GM18909 (cell line): ENCODE data around the gene CST9.
"Not testable (repeated sequence)": the region's sequence is repeated elsewhere in the genome, so short reads cannot be mapped to it uniquely, and the experiment has no call there.

Experiments
- ATAC-seq: cut with Tn5 transposase; IDR thresholded peaks from one replicate; pipeline ENCODE4 v1.9.1; 2021; ENCODE audit warnings: mild to moderate bottlenecking; ENCODE audit not compliant: unreplicated experiment, poor library complexity

Gene CST9

DNA sequence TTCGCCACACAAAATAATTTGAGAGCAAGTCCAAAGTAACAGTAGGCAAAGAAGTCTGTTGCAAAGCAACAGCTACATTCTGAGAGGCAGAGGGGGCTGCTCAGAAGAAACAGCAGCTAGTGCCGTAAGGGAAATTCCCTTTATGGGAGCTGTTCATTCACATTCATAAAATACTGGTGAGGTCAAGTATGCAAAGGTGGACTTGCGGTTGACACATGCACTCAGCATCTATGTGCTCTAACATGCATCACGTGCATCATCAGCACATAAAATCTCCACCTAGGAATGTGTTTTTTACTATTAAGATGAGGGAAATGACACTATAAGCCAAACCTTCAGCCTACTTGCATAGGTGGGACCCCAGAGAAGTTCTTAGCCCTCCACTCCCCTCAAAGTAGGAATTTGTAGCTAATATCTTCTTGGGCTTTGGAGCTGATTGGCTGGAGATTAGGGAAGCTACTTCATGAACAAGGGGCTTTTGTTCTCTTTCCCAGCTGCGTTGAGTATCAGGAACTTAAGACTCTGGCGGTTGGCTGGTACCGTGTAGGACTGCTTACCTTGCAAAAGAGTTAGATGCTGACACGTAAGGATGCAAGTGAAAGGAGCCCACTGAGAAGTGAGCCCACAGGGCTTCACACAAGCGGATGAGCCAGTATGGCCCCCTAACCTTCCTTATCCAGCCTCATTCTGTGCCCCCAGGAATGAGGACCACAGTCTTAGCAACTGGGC lies 19.7 kb upstream of the CST9 start:
- ATAC-seq = no peak

- ATAC-seq = no peak
Observed at GRCh38 chr20:23624324-23624691, 18.6 kb upstream of the CST9 start.

DNA sequence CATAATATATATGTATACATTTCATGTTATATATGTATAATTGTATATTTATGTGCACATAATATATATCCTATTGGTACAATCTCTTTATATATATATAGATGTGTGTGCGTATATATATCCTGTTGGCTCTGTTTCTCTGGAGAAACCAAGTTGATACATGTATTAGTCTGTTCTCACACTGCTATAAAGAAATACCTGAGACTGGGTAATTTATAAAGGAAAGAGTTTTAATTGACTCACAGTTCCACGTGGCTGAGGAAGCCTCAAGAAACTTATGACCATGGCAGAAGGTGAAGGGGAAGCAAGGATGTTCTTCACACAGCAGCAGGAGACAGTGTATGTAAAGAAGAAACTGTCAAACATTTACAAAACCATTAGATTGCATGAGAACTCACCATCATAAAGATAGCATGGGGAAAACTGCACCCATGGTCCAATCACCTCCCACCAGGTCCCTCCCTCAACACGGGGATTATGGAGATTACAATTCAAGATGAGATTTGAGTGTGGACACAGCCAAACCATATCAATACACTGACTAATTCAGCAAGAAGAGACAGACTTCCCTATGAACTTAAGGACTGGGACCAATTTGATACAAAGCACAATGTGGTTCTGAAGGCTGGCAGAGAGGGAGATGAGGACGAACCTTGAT lies 18.1 kb upstream of the CST9 start:
- ATAC-seq = no peak

GRCh38 chr20:23622839-23623343 lies 17.2 kb upstream of the CST9 start:
- ATAC-seq = peak; percentile 73

- not testable (repeated sequence) for ATAC-seq
Observed at GRCh38 chr20:23622401-23622800, 16.7 kb upstream of the CST9 start.

DNA sequence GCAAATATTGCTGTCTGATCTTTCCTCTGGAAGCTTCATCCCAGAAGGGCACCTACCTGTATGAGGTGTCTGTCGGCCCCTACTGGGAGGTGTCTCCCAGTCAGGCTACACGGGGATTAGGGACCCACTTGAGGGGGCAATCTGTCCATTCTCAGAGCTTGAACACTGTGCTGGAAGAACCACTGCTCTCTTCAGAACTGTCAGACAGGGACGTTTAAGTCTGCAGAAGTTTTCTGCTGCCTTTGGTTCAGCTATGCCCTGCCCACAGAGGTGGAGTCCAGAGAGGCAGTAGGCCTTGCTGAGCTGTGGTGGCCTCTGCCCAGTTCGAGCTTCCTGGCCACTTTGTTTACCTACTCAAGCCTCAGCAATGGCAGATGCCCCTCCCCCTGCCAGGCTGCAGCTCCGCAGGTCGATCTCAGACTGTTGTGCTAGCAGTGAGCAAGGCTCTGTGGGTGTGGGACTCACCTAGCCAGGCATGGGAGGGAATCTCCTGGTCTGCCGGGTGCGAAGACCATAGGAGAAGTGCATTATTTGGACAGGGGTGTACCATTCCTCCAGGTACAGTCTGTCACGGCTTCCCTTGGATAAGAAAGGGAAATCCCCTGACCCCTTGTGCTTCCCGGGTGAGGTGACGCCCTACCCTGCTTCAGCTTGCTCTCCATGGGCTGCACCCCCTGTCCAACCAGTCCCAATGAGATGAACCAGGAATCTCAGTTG lies 15.1 kb upstream of the CST9 start:
- ATAC-seq = not testable (repeated sequence)

DNA sequence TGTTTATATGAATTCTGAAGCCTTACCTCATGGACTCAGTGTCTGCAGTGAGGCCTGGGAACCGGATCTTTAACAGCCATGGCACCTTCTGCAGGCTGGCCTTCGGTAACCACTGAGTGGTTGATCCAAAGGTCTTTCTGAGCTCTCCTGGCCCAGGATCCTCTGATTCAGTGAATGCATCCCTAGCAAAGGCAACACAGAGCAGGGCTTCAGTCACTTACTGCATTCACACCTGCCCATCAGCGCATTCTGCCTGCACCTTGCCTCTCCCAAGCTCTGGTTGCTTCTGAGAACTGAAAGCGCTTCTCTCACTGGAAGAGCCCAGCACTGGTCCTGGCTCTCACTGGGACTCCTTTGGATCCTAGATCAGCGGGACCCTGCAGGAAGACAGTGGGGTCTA lies 8.4 kb upstream of the CST9 start:
- no peak for ATAC-seq

GRCh38 chr20:23613676-23614075 lies 8.0 kb upstream of the CST9 start:
- no peak for ATAC-seq

GRCh38 chr20:23612396-23612795 lies 6.7 kb upstream of the CST9 start:
- no peak for ATAC-seq

DNA sequence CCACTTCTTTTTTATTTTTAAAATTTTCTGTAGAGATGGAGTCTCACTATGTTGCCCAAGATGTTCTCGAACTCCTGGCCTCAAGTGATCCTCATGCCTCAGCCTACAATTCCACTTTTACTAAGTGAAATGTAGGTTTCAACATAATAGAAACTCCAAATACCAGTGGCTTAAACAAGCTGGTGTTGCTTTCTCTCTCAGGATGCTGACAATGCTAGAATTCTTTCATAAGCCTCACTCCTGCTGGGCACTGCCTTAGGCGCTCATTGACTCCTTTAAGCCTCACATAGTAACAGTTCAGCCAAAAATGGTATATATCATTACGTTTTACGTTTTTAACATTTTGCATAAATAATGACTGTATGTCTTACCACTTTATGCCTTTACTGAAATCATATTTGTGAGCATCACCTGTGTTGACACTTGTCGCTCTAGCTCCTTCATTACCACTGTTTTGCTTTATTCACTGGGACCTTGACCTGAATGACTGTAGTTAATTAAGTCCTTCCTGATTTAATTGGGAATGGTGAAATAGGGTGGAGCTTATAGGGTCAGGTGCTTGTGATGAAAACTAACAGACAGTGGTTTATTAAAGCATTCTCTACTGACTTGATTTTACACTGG lies 3.9 kb upstream of the CST9 start:
- ATAC-seq = no peak

- ATAC-seq = no peak
Observed at GRCh38 chr20:23608251-23608846, 2.6 kb upstream of the CST9 start.

- no peak for ATAC-seq
Observed at GRCh38 chr20:23607497-23608245, 2.0 kb upstream of the CST9 start.

- ATAC-seq = peak; percentile 92
Observed at GRCh38 chr20:23606652-23607049, 934 bp upstream of the CST9 start.

- no peak for ATAC-seq
Observed at GRCh38 chr20:23604306-23604705, 1.4 kb downstream of the CST9 start.

DNA sequence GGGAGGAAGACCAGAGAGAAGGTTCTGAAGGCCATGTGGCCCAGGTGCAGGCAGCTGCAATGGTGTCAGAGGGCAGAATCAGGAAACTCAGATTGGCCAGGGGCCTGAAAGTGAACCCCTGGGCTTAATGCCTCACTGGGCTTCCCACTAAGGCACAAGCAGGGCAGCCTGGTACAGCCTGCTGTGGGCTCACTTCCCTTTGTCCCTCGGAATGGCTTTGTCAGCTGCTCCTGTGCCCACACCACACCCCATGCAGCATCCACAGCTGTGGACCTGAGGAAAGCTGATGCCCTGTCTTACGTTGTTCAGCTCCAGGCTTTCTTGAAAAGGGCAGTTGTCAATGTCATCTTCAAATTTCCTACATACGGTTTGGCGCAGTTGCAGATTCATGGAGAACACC lies 2.4 kb downstream of the CST9 start:
- no peak for ATAC-seq

DNA sequence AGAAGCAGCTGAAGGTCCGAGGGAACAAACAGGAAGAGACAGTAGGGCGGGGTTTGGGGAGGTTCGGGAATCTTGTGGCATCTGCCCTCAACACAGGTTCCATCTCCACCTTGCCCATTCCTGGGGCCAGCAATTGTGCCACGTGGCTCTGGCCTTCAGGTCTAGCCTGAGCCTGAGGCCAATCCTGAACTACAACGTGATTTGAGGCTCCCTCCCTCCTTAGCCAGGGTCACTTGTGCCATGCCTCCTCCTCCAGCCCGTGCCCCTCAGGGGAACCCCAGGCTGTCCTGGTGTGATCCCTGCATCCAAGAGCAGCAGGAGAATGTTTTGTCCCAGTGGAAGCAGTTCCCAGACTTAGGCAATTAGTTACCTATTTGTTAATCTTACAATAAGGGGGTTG lies 3.0 kb downstream of the CST9 start:
- ATAC-seq = no peak

DNA sequence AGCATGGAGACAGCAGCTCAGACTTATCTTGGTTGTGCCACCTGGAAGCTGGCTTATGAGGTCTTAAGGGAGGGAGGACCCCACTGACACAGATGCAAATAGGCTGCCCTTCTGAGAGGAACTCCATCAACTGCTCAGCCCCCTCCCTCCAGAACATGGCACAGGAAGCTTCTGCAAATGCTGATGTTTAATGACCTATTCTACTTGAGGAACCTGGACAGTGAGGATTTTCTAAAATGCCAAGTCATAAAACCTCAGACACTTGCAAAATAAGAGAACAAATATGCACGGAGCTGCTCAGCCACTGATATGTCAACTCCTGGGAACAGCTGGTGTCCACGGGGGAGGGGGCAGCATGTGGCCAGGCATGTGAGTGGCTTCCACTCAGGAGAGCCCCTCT lies 3.5 kb downstream of the CST9 start:
- ATAC-seq = no peak

GRCh38 chr20:23601715-23602114 lies 4.0 kb downstream of the CST9 start:
- no peak for ATAC-seq

DNA sequence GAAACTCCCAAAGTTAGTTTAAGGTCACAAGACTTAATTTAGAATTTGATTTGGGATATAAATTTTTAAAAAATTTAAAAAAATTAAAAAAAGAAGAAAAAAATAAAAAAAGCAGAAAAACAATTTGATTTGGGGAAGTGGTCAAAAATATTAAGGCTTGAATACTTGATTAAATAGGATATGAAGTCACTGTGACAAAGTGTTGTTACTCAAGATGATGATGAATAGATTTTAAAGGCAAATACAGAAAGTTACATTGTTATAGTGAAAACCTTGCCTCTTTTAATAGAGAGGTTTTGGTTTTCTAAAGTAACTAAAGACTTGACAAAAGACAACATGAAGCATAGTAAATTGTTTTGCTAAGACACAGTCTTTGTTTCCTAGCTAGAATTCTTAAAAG lies 7.2 kb downstream of the CST9 start:
- no peak for ATAC-seq
